ENCODE measurements around the gene LIMCH1. TPM values are rescaled to one million over a fixed set of nuclear protein-coding genes. Genes with fewer than 3 reads are reported as not detected.

LIMCH1 gene
- total and polyA plus RNA-seq, 2 of the 8 experiments (the other 6 are each of a cell fraction or from before 2014, with no cell fraction given), result 2.7 to 3.0 TPM

- no peak overlapping the region for H2BK12ac ChIP-seq (ENCODE audit: low read depth, low read length)
- no peaks in the 10 kb centered on the region for H3K36me3 ChIP-seq (ENCODE audit: control insufficient read depth in 2 of 4, insufficient read depth in 4 of 4, low read length in 3 of 4)
- H4K5ac ChIP-seq (ENCODE audit: insufficient read length, low read depth, low read length), result no peak overlapping the region
- no peak overlapping the region for H3K23ac ChIP-seq (ENCODE audit: insufficient read length)
- 87% methylated on average over 3 of the region's 3 CpGs; no CpG with 5 or more reads in 1 of the 2 experiments for WGBS, 2 experiments (ENCODE audit: extremely low coverage in 1 of 2, insufficient coverage in 1 of 2, insufficient read length in 1 of 2, insufficient replicate concordance in 2 of 2, low coverage in 1 of 2, low lambda C conversion rate in 2 of 2, missing lambda C conversion rate in 1 of 2)
- H3K4me2 ChIP-seq (ENCODE audit: insufficient read depth in 1 of 2, low read depth in 2 of 2, low read length in 2 of 2), result no peak overlapping the region
- ChIA-PET POLR2A (ENCODE audit: partially characterized antibody) (no interaction called here), CTCF (ENCODE audit: partially characterized antibody) (interaction anchor here (1.8 kb wide), 1 partner anchor 100 kb away, joined by 7 read pairs; no protein-coding TSS in a partner anchor)
- H2BK15ac ChIP-seq (ENCODE audit: low read length), result no peak overlapping the region
- FAIRE-seq (no peak), DNase-seq (ENCODE audit: low read depth in 1 of 2, low spot score in 2 of 2) (no peak)
- no peak overlapping the region for H3K27ac ChIP-seq (ENCODE audit: low read depth, low read length)
- H2AFZ ChIP-seq (ENCODE audit: low read length), result no peak overlapping the region
- H3K4ac ChIP-seq (replicated peaks; ENCODE audit: insufficient read length, low read depth, low read length), result no peak overlapping the region
- H3K9ac ChIP-seq (replicated peaks in 1 of 4; ENCODE audit: extremely low read depth in 1 of 4, low read depth in 3 of 4, low read length in 3 of 4), result no peak overlapping the region
- H2BK120ac ChIP-seq (replicated peaks; ENCODE audit: low read depth, low read length), result no peak overlapping the region
- no peak overlapping the region for H3K14ac ChIP-seq (ENCODE audit: insufficient read length)
- no peak overlapping the region for H4K8ac ChIP-seq (ENCODE audit: extremely low read depth, insufficient read depth, low read length)
- no peak overlapping the region for H3K4me3 ChIP-seq (ENCODE audit: extremely low read depth in 1 of 4, insufficient read depth in 2 of 4, low read depth in 3 of 4, low read length in 4 of 4)
- no peak overlapping the region for H2BK5ac ChIP-seq (ENCODE audit: low read depth, low read length)
- peaks cover 0 to 3% (median under 1%) of the 10 kb centered on the region in 4 experiments; a peak in 2 of 7 replicates for H3K4me1 ChIP-seq (replicated peaks in 1 of 4; ENCODE audit: control insufficient read depth in 3 of 4, insufficient read depth in 4 of 4, low read length in 3 of 4)
- H3K56ac ChIP-seq (replicated peaks; ENCODE audit: insufficient read length, low read depth, low read length), result no peak overlapping the region
- no peaks in the 10 kb centered on the region for H3K9me3 ChIP-seq (ENCODE audit: insufficient read depth in 2 of 2, low read depth in 1 of 2, low read length in 1 of 2)
- H3K23me2 ChIP-seq (ENCODE audit: low read depth, low read length), result no peaks in the 10 kb centered on the region
- no peak overlapping the region for H2AK5ac ChIP-seq (ENCODE audit: low read depth, low read length)
- H3K27me3 ChIP-seq (replicated peaks in 1 of 4; ENCODE audit: control insufficient read depth in 3 of 4, extremely low read depth in 1 of 4, insufficient read depth in 3 of 4, low read length in 3 of 4), result peaks cover 0 to 1% (median 0%) of the 10 kb centered on the region in 4 experiments; a peak in 2 of 7 replicates
- H2BK20ac ChIP-seq (ENCODE audit: low read length), result no peak overlapping the region
- H3K79me2 ChIP-seq (ENCODE audit: control insufficient read depth in 1 of 2, insufficient read depth in 2 of 2, low read length in 2 of 2), result no peaks in the 10 kb centered on the region
- no peaks in the 10 kb centered on the region for H3K79me1 ChIP-seq (ENCODE audit: low read depth, low read length)
- H3K18ac ChIP-seq (ENCODE audit: extremely low read depth, low read length), result no peak overlapping the region
- no peaks in the 10 kb centered on the region for H4K20me1 ChIP-seq (replicated peaks in 1 of 2; ENCODE audit: control insufficient read depth in 1 of 2, insufficient read depth in 2 of 2, low read length in 2 of 2)
- no peak overlapping the region for H4K91ac ChIP-seq (replicated peaks; ENCODE audit: insufficient read length, low read length)
- no peak for TF ChIP-seq CHD2 (IDR thresholded peaks at IDR 0.05; ENCODE audit: low read length)
Measured at GRCh38 chr4:41561244-41561643, 23.3 kb downstream of the LIMCH1 start.
